RWPE1 (cell line): ENCODE data around the gene RIPOR1.

ENCODE experiments used
- CTCF ChIA-PET: fragments of 350-600 bp; sonication (Branson Sonifier 250); formaldehyde crosslinking; extraction: SDS; loops from one replicate; lab custom pipeline; 2021; lab: Yijun Ruan, JAX
- POLR2A ChIA-PET: fragments of 400-600 bp; formaldehyde crosslinking; extraction: SDS; loops from one replicate; lab custom pipeline; 2020; ENCODE audit warnings: antibody characterized with exemption; ENCODE audit not compliant: low non-redundant PET; lab: Yijun Ruan, JAX
- DNase-seq: peaks from one replicate; pipeline ENCODE4 v3.0.0; 2012; ENCODE audit warnings: low spot score
- H3K27ac ChIP-seq: fragments of 450-650 bp; 2 replicates; pipeline ENCODE4 v1.5.1; 2017
- TF ChIP-seq, protein P1 (sequence below): fragments of 450-650 bp; conservative IDR thresholded peaks from 2 replicates; pipeline ENCODE4 v1.5.1; 2017; ENCODE audit warnings: low read depth, mild to moderate bottlenecking

RIPOR1 gene

DNA sequence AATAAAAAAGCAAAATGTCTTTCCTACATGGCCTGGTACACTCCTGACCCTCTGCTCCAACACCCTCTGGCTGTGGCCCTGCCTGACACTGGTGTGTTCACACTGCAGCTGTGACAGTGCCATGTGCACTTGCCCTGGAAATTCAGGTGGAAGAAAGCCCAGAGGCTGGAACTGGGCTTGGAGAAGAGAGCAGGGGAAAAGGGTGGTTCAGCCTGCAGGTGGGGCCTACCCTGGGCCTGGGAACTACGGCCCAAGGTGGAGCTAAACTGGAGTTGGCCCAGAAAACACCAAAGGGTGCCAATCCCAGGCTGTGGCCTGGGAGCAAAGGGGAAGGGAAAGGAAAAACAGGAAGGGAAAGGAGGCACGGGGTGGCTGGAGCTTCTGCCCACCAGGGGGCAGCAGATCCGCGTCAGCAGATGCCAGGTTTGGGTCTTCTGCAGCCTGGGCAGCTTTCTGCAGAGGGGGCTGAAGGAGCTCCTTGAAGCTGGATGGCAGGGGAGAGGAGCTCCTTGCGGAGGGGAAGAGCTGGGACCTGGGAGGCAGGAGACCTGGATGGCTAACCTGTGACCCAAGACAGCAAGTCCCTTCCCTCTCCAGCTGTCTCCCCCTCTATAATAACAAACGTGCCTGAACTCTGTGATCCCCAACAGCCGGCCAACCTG, 18.3 kb downstream of the RIPOR1 start:
- CTCF ChIA-PET = interaction anchor here (0.5 to 3.0 kb wide), 32 partner anchors 9 to 382 kb away, joined by 3 to 17 read pairs (median 4); partner anchors contain the start of genes ATP6V0D1, C16orf86, CTCF and ENKD1
- POLR2A ChIA-PET = interaction anchor here (1.7 kb wide), 1 partner anchor 16 kb away, joined by 6 read pairs; no protein-coding TSS in a partner anchor
- TF ChIP-seq, protein P1, sequence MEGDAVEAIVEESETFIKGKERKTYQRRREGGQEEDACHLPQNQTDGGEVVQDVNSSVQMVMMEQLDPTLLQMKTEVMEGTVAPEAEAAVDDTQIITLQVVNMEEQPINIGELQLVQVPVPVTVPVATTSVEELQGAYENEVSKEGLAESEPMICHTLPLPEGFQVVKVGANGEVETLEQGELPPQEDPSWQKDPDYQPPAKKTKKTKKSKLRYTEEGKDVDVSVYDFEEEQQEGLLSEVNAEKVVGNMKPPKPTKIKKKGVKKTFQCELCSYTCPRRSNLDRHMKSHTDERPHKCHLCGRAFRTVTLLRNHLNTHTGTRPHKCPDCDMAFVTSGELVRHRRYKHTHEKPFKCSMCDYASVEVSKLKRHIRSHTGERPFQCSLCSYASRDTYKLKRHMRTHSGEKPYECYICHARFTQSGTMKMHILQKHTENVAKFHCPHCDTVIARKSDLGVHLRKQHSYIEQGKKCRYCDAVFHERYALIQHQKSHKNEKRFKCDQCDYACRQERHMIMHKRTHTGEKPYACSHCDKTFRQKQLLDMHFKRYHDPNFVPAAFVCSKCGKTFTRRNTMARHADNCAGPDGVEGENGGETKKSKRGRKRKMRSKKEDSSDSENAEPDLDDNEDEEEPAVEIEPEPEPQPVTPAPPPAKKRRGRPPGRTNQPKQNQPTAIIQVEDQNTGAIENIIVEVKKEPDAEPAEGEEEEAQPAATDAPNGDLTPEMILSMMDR = peak; percentile 96
- DNase-seq = peak; percentile 77
- H3K27ac ChIP-seq = peak overlapping the region; percentile 79

DNA sequence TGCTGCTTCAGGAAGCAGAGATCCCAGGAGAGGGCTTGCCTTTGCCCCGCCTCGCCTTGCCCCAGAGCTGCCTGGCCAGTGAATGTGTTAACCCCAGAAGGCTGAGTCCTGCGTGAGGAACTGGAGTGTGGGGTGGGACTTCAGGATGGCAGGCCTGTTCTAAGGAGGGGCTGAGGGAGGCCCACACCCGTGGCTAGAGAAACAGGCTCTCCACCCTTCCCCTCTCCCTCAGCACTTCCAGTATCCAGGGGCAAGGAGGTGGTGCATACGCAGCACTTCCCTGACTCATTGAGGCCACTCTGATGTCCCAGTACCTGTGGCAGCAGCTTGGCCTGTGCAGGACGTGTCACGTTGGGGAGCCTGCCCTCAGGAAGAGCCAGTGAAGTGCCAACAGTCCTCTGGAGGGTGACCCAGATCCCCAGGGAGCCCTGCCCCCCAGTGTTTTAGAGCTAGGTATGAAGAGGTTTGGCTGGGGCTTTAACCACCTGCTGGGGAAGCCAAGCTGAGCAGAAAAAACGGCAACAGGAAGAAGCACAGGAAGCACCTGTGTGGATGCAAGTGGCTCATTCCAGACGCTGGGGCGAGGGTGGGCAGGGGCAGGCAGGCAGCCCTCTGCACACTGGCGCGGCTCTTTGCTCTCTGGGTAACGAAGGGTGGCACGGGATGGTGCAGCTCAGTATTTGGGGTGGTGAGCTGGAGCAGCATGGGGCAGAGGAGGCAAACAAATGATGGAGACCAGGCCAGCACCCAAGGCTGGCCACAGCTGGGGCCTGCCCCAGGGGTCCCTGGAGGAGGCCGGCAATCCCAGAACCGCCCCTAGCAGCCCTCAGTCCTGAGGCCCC, 19.0 kb downstream of the RIPOR1 start:
- CTCF ChIA-PET = interaction anchor here (0.5 to 3.0 kb wide), 27 partner anchors 8 to 381 kb away, joined by 3 to 17 read pairs (median 4); partner anchors contain the start of genes ATP6V0D1, C16orf86, CTCF and ENKD1
- H3K27ac ChIP-seq = peak overlapping the region; percentile 79
- POLR2A ChIA-PET = interaction anchor here (1.7 kb wide), 1 partner anchor 15 kb away, joined by 6 read pairs; no protein-coding TSS in a partner anchor
- TF ChIP-seq, protein P1 = no peak
- no peak for DNase-seq

DNA sequence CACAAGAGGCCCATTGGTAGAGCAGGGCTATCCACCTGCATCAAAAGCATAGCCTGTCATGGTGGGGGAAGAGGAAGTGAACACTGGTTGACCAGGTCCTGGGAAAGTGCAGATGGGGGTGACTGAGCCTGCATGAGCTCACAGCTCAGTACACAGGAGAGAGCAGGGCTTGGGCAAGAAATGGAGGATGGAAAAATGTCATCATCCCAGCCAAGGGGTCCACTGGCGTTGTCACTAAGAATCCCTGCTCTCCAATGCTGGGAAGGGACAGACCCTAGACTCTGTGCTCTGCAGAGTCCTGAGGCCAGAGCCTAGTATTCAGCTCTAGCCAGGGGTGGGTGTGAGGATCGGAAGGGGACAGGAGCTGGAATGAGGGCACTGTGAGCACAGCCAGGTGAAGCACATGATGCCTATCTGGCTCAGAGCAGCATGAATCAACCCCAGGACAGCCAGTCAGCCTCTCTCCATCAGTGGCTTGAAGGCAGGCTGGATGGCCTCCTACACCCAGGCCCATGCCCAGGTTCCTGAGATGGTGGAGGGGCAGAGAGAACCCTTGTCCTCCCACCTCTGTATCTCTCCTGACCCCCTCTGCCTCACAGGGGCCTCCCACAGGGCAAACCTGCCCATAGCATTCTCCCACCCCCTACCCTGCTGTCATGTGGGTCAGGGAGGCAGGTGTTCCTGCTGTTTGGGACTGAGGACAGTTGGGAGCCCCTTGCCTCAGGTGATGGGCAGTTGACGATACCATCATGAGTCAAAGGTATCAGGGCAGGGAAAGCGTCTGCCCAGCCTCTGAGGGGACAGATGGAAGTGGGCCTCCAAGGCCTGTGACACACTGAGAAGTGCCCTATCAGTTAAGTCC, 19.9 kb downstream of the RIPOR1 start:
- ChIA-PET POLR2A (interaction anchor here (1.7 kb wide), 1 partner anchor 15 kb away, joined by 6 read pairs; no protein-coding TSS in a partner anchor), CTCF (interaction anchor here (0.6 to 3.0 kb wide), 6 partner anchors 7 to 268 kb away, joined by 3 to 17 read pairs (median 7); partner anchors contain the start of genes C16orf86 and ENKD1)
- TF ChIP-seq, protein P1 = no peak
- no peak for DNase-seq
- H3K27ac ChIP-seq = peak overlapping the region; percentile 79

DNA sequence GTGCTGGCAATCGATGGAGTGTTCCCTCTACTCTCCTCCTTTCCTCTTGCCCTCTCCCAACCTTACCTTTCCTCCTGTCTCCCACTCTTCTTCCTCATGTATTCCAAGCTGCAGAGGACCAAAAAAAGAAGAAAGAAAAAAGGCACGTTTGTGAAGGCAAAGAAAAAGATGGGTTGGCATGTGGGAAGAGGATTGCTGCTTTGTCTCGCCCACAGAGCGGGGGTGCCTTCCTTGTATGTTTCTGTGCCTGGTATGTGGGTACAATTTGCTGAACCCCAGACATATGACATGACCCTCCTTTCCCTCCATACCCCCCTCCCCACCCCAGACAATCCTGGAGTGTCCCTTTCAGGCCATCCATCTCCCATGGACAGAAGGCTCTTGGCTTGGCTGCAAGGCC, 20.6 kb downstream of the RIPOR1 start:
- ChIA-PET CTCF (no interaction called here), POLR2A (no interaction called here)
- TF ChIP-seq, protein P1 = no peak
- DNase-seq = no peak
- H3K27ac ChIP-seq = peak overlapping the region; percentile 79

DNA sequence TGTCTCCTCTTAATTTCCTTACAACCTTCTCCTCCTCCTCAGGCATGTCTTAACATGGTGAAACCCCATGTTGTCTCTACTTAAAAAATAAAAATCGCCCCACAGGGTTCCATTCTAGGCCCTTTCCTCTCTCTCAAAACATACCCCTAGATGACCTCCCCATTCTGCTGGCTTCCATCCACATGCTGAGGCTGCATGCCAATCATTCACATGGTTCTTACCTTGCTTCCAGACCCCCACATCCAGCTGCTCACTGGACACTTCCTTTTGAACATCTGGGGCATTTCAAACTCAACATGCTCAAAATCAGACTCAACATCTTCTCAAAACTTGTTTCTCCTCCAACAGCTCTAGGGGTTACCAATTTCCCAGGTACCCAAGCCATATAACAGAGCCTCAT, 21.3 kb downstream of the RIPOR1 start:
- POLR2A ChIA-PET = no interaction called here
- TF ChIP-seq, protein P1 = no peak
- no peak for DNase-seq
- H3K27ac ChIP-seq = peak overlapping the region; percentile 29
- CTCF ChIA-PET = interaction anchor here (0.6 kb wide), 1 partner anchor 911 kb away, joined by 5 read pairs; no protein-coding TSS in a partner anchor
